Neural crest cell (in vitro differentiated cells): ENCODE measurements around the gene ST8SIA6. TPM values are rescaled to one million over a fixed set of nuclear protein-coding genes. Genes with fewer than 3 reads are reported as not detected.

ENCODE experiments used
- DNase-seq: peaks from one replicate; pipeline ENCODE4 v3.0.0; 2021; ENCODE audit warnings: low read depth, mixed read lengths, low spot score
- H3K27ac Mint-ChIP-seq: one replicate; pipeline ENCODE4 v1.8.0; 2021; ENCODE audit warnings: mild to moderate bottlenecking, mixed read lengths; ENCODE audit not compliant: unreplicated experiment
- H3K27me3 Mint-ChIP-seq: 2 replicates; pipeline ENCODE4 v1.8.0; 2021; ENCODE audit warnings: low read depth, mild to moderate bottlenecking, mixed read lengths
- H3K36me3 Mint-ChIP-seq: 2 replicates; pipeline ENCODE4 v1.8.0; 2021; ENCODE audit warnings: low read depth, mild to moderate bottlenecking, mixed read lengths
- H3K4me1 Mint-ChIP-seq: 2 replicates; pipeline ENCODE4 v1.8.0; 2021; ENCODE audit warnings: mixed read lengths
- H3K4me3 Mint-ChIP-seq: one replicate; pipeline ENCODE4 v1.8.0; 2021; ENCODE audit warnings: mild to moderate bottlenecking, mixed read lengths
- H3K9me3 Mint-ChIP-seq: 2 replicates; pipeline ENCODE4 v1.8.0; 2021; ENCODE audit warnings: mixed read lengths
- total RNA-seq: library from RNA; stranded (reverse); gene quantifications from 2 replicates; pipeline ENCODE4 v1.2.1, GENCODE V29; 2021
- TF ChIP-seq, protein P1 (sequence below): fragments of 200-600 bp; sonication (generic); conservative IDR thresholded peaks from 2 replicates; pipeline ENCODE4 v1.5.0; 2021; ENCODE audit warnings: antibody characterized with exemption, mild to moderate bottlenecking

The ST8SIA6 gene
- total RNA-seq, 1 donor from 2014 or later, result not detected

DNA sequence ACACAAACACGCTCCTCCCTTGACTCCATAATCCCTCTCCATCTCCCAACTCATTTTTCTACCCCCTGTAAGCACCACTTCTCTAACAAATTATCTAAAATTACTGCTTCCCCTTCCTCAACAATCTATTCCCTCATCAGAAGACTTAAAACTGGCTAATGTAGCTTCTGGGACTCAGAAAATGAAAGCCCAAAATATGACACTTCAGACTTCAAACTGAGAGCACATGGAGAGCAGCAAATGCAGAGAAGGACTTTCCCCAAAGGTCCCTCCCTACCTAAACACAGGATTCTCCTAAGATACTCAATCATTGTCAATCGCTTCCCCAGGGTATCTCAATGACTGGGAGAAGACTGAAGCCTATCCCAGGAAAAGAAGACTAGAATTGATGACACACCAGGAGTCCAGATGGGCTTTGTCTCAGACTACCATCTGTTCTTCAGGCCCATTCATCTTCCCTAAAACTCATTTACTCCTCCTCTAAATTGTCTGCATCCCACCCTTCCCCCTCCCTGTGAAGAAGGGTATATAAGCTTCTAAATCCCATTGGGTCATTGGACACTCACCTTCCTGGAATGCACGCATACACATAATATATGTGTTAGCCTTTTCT lies 39.2 kb downstream of the ST8SIA6 start:
- no peak overlapping the region for H3K4me3 Mint-ChIP-seq

DNA sequence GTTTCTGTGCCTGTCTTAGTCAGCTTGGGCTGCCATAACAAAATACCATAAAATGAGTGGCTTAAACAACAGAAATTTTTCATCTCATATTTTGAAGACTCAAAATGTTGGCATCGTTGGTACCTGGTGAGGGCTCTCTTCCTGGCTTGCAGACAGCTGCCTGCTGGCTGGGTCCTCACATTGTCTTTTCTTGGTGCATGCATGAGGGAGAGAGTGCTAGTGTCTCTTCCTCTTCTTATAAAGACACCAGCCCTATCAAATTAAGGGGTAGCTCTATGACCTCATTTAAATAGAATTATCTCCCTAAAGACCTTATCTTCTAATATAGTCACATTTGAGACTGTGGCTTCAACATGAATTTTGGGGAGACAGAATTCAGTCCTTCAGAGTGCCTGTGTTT lies 39.9 kb downstream of the ST8SIA6 start:
- H3K9me3 Mint-ChIP-seq, result peaks cover 2% of the 10 kb centered on the region
- TF ChIP-seq, protein P1, sequence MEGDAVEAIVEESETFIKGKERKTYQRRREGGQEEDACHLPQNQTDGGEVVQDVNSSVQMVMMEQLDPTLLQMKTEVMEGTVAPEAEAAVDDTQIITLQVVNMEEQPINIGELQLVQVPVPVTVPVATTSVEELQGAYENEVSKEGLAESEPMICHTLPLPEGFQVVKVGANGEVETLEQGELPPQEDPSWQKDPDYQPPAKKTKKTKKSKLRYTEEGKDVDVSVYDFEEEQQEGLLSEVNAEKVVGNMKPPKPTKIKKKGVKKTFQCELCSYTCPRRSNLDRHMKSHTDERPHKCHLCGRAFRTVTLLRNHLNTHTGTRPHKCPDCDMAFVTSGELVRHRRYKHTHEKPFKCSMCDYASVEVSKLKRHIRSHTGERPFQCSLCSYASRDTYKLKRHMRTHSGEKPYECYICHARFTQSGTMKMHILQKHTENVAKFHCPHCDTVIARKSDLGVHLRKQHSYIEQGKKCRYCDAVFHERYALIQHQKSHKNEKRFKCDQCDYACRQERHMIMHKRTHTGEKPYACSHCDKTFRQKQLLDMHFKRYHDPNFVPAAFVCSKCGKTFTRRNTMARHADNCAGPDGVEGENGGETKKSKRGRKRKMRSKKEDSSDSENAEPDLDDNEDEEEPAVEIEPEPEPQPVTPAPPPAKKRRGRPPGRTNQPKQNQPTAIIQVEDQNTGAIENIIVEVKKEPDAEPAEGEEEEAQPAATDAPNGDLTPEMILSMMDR, result no peak
- no peak overlapping the region for H3K4me3 Mint-ChIP-seq
- H3K4me1 Mint-ChIP-seq, result peaks cover 5% of the 10 kb centered on the region
- DNase-seq, result no peak
- H3K36me3 Mint-ChIP-seq, result no peaks in the 10 kb centered on the region
- H3K27ac Mint-ChIP-seq, result no peak overlapping the region
- H3K27me3 Mint-ChIP-seq, result peaks cover 5% of the 10 kb centered on the region

More for the DNA sequence above, 39.2 kb downstream of the ST8SIA6 start:
- Mint-ChIP-seq H3K4me1 (peaks cover 5% of the 10 kb centered on the region), H3K27me3 (peaks cover 5% of the 10 kb centered on the region), H3K36me3 (no peaks in the 10 kb centered on the region), H3K27ac (no peak overlapping the region), H3K9me3 (peaks cover 2% of the 10 kb centered on the region)
- DNase-seq, result no peak
- TF ChIP-seq, protein P1, result no peak

DNA sequence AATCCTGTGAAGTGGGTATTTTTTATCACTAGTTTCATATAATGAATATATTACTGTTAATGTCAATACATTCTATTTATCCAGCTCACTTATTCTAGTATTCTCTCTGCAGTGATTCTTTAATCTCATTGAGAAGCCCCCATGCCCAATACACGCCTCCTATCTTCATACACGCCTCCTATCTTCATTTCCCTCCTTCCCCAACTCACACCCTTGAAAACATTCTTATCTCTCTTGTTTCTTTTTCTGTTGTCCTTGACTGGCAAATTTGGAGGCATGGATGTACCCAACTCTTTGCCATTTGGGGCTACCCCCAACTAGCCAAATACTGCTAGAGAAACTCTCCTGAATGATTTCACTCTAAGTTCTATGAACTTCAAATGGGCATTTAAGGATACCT lies 40.5 kb downstream of the ST8SIA6 start:
- peaks cover 5% of the 10 kb centered on the region for H3K27me3 Mint-ChIP-seq
- no peak for DNase-seq
- peaks cover 5% of the 10 kb centered on the region for H3K4me1 Mint-ChIP-seq
- H3K36me3 Mint-ChIP-seq, result no peaks in the 10 kb centered on the region
- no peak overlapping the region for H3K4me3 Mint-ChIP-seq
- peaks cover 2% of the 10 kb centered on the region for H3K9me3 Mint-ChIP-seq
- no peak overlapping the region for H3K27ac Mint-ChIP-seq
- TF ChIP-seq, protein P1, result no peak

DNA sequence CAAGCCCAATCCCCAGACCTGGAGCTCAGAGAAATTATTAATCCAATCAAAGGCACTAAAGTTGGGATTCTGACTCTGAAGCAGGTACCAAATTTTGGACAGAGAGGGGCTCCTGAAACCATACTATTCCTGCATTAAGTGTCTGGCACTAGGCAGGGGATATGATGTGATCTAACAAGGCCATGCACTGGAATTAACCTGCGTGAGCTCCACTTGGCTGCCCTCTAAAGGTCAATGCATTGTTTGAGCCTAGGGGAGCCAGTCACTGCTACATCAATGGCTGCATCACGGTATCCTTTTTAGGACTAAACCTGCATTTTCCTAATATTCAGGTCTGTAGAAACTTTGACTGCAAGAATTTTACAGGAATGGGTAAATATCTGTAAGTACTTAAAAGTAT lies 42.1 kb downstream of the ST8SIA6 start:
- no peak for DNase-seq
- TF ChIP-seq, protein P1, result no peak
- Mint-ChIP-seq H3K9me3 (peaks cover 2% of the 10 kb centered on the region), H3K4me1 (peaks cover under 1% of the 10 kb centered on the region), H3K36me3 (no peaks in the 10 kb centered on the region), H3K27ac (no peak overlapping the region), H3K27me3 (peaks cover 2% of the 10 kb centered on the region), H3K4me3 (no peak overlapping the region)

DNA sequence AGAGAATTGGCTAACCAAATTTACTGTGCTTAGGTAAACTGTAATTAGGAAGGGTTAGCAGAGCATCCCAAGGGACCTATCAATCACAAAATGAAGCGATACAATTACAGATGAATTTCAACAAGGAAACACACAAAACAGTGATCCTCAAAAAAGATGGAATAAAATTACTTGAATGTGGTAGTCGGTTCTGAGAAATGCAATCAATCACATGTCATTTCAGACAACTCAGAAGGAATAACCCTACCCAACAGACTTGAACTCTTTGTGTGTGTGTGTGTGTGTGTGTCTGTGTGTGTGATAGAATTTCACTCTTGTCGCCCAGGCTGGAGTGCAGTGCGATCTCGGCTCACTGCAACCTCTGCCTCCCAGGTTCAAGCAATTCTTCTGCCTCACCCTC lies 43.5 kb downstream of the ST8SIA6 start:
- peaks cover 7% of the 10 kb centered on the region for H3K4me1 Mint-ChIP-seq
- H3K36me3 Mint-ChIP-seq, result no peaks in the 10 kb centered on the region
- TF ChIP-seq, protein P1, result no peak
- no peak overlapping the region for H3K4me3 Mint-ChIP-seq
- no peak overlapping the region for H3K27ac Mint-ChIP-seq
- H3K9me3 Mint-ChIP-seq, result no peaks in the 10 kb centered on the region
- DNase-seq, result no peak
- peaks cover 2% of the 10 kb centered on the region for H3K27me3 Mint-ChIP-seq
